ENCODE measurements around the gene ESRRG.

- no peak for TF ChIP-seq CTCF (IDR thresholded peaks at IDR 0.05; ENCODE audit: borderline replicate concordance, extremely low read depth, low read length, poor library complexity, severe bottlenecking)
- no peak for TF ChIP-seq EZH2 (IDR thresholded peaks at IDR 0.05; ENCODE audit: borderline replicate concordance, low read depth, low read length, severe bottlenecking)
Measured at GRCh38 chr1:216580538-216581057, 142.6 kb downstream of the ESRRG start.

Data from DND-41 (cell line).